Stimulated activated CD4-positive, alpha-beta T cell treated with anti-CD3 and anti-CD28 coated beads, Interleukin-4, amount 100 ng/mL, for 24 hours (primary cell): ENCODE measurements around the gene DDX52.
A peak's percentile ranks its signal among the peaks of the same experiment; 100 is the strongest.
"Not testable (repeated sequence)": the region's sequence is repeated elsewhere in the genome, so short reads cannot be mapped to it uniquely, and the experiment has no call there.

Experiments used
- DNase-seq: peaks from one replicate; pipeline ENCODE4 v3.0.0-alpha.2; 2020

The DDX52 gene

DNA sequence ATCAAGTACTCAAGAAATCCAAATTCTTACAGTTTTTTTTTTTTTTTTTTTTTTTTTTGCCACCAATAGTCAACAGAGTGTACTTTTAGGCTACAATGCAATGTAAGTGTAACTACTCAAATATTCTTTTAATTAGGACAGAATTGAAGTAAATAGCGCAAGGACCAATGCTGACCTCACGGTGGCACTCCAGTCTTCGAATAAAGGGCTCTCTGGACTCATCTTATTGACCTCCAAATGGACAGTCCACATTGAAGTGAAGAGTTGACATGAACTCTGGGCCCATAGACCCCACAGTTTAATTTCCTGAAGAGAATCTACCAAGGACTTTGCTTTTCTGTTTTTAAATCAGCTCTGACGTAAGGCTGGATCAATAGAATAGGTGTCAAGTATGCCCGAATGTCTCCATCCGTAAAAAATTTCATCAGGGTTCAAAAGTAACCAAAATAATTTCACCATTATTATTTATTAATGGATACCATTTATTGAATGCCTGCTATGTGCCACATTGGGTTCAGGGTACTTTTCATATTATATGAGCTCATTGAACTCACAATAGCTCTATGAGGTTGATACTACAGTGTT is 7.3 kb upstream of the DDX52 start:
- no peak for DNase-seq

DNA sequence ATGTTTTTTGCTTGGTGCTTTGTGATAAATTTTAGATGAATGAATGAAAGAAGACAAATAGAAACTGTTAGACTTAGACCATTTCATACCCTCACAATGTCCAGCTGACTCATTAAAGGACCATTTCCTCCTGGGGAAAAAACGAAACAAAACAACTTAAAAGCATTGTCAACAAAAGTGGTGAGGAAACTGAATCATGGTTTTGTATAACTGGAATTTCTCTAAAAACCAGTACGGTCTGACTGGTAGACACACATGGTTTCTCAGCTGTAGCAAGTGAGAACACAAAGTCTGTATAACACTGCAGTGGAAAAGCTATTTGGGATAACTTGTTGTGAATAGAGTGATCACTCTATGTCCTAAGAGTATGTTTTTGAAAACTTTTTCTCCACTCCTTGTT is 5.3 kb upstream of the DDX52 start:
- no peak for DNase-seq

DNA sequence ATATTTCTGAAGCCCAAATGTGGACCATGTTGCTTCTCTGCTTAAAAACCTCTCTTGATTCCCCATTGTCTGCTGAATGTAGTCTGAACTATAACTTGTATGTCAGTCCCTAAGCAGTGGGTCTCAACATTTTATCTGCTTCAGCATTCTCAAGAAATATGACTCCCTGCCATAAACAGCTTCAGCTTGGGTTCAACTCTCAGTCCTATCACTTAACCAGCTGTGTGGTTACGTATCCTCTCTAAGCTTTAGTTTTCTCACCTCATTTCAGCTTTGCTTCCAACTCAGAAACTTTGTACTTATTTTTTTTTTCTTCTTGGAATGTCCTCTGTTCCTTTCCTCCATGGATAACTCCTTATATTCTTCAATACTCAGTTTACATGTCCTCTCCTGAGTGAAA is 4.6 kb upstream of the DDX52 start:
- DNase-seq: no peak

DNA sequence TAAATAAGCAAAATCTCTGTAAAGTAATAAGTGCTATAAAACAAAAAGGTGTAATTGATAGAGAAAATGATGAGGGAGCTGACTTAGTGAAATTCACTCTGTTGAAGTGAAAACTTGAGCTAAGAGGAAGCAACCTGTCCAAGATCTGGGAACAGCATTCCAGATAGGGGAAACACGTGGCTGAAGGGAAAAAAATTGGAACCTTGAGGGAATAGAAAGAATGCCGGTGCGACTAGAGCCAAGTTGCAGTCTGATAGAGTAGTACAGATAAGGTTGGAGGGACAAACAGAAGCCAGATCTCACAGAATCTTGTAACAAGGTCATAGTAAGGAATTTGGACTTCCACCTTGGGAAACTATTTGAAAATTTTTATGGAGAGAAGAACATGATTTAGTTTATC is 623 bp upstream of the DDX52 start:
- DNase-seq: no peak

DNA sequence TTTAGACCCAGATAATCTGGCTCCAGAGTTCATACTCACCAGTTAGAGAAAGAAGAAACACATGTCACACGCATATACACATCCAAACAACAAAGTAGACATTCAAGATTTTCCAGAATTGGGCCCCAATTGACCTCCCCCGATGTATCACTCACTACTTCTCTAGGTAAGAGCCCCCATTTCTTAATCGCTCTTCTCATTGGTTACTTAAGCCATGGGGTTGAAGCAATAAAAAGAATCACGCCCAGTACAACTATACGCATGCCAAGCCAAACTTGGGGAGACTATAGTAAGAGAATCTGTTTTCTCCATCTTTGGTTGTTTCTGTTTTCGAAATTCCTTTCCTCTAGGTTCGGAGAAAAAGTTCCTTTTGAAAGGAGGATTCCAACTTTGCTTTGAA is 565 bp downstream of the DDX52 start:
- DNase-seq: no peak

DNA sequence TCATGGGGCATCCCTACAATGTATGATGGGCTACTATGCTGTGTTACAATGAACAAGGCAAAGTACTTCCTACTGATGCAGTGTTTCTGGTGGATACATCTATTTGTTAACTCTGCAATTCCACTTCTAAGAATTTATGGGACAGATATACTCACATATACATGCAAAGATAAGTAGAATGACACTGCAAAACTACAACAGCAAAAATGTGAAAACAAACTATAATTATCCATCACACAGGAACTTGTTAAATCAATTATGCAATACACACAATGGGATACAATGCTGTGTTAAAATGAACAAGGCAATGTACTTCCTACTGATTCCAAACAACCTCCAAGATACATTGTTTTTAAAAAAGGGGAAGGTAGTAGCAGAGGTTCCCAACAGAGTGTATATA is 3.2 kb downstream of the DDX52 start:
- DNase-seq: no peak

DNA sequence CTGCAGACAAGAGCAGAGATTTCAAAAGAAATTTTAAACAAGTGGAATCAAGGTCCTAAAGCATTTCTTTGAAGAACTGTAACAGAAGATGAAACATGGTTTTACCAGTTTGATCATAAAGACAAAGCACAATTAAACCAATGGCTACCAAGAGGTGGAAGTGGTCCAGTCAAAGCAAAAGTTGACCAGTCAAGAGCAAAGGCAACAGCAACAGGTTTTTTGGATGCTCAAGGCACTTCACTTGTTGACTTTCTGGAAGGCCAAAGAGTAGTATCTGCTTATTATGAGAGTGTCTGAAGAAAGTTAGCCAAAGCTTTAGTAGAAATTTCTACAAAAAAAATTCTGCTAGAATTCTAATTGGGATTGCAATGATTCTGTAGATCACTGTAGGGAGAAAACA is 5.3 kb downstream of the DDX52 start:
- DNase-seq: no peak

DNA sequence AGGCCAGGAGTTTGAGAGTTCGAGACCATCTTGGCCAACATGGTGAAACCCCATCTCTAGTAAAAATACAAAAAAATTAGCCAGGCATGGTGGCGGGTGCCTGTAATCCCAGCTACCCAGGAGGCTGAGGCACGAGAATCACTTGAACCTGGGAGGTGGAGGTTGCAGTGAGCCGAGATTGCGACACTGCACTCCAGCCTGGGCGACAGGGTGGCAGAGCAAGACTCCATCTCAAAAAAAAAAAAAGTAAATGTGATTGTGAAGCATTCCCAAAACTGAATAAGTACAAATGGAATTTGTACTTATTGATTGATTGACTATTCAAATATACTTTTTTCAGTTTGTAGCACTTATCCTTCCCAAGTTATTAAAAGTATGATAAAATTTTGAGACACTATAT is 26.8 kb downstream of the DDX52 start:
- not testable (repeated sequence) for DNase-seq

DNA sequence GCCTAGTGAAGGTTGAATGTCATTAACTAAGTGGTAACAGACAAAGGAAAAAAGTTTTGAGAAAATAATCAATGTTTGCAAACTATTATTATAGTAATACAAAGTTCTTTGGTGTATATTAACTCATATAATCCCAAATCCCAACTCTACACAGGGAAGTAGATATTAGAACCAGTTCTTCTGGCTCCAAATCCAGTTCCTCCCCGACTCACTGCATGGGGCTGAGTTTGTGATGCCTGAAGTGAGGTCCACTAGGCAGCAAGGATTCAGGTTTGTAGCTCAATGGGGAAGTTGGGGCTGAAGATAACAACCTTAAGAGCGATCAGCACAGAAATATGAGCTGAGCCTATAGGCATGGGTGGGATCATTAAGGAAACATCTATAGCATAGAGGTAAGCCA is 28.4 kb downstream of the DDX52 start:
- no peak for DNase-seq

DNA sequence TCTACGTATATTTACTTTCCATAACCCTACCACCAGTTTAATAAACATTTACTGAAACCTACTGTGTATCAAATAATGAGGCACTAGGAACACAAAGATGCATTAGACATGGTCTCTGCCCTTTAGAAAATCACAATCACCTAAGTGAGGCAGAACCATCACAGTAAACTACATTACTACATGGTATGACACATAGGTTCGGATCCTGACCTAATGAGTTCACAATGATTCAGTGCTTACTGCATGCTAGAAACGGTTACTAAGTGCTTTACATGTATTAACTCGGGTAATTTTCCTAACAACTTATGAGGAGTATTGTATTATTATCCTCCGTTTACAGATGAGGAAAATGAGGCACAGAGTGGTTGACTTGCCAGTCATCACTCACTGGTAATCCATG is 28.9 kb downstream of the DDX52 start:
- no peak for DNase-seq

DNA sequence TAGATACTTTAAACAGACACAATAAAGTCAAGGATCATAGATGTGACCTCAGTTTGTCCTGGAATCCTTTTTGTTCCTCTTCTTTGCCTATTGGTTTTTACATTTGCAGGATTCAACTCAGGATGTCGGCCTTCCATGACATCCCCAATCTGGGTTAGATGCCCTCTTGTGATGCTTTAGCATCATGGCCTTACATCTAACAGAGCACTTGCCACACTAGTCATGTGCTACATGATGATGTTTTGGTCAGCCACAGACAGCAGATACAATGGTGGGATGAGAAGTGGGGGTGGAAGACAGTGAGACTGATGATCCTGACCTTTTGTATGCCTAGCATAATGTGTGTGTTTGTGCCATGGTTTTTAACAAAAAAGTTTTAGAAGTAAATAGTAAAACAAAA is 32.3 kb downstream of the DDX52 start:
- DNase-seq: no peak

DNA sequence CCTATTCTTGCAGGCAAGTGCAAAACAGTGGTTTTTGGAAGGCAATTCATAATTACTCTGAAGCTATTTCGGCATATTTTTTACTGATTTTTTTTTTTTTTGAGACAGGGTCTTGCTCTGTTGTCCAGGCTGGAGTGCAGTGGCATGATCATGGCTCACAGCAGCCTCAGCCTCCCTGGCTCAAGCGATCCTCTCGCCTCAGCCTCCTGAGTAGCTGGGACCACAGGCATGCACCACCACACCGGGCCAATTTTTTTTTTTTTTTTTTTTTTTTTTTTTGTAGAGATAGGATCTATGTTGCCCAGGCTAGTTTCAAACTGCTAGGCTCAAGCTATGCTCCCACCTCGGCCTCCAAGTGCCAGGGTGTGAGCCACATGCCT is 33.2 kb downstream of the DDX52 start:
- not testable (repeated sequence) for DNase-seq

DNA sequence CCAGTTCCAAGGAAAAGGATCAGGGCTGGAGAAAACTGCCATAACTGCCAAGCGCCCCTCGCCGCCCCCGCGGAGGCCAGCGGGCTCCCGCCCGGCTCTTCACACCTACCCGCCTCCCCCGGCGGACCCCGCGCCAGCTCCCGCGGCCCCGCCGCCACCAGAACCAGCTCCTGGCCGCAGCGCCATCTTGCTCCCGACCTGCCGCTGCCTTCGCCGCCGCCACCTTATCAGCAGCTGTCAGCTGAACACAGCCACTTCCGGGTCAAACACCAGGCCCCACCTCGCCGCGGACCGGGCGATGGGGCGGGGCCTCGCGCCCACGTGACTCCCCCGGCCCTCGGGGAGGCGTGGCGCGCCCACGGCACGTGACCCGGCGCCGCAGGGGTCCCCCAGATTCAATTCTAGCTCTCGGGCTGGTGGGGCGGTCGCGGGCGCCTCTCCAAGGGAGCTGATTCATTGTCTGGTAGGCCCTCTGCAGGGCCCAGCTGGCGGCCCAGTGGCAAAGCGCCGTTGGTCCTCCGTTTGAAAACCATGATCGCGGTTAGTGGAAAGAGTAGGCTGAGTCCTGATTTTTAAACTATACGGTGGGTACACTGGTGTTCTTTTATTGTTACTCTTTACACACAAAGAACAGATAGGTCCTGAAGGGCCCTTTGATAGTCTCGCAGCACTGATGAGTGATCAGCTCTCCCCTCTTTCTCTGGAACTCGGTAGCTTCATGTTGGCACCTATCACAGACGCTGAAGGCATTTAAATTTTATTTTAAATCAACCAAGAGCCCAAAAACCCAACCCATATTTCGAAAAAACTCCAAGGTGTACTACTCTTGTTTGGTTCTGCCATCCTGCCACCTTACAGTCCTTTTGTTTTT is 33.8 kb downstream of the DDX52 start, which contains the start of gene SYNRG:
Gene SYNRG, minus strand, starts transcription at position 249 of the 871 bp plus-strand sequence. Its CDS starts 63 bp downstream, at position 186.
- DNase-seq: peak; percentile 94

DNA sequence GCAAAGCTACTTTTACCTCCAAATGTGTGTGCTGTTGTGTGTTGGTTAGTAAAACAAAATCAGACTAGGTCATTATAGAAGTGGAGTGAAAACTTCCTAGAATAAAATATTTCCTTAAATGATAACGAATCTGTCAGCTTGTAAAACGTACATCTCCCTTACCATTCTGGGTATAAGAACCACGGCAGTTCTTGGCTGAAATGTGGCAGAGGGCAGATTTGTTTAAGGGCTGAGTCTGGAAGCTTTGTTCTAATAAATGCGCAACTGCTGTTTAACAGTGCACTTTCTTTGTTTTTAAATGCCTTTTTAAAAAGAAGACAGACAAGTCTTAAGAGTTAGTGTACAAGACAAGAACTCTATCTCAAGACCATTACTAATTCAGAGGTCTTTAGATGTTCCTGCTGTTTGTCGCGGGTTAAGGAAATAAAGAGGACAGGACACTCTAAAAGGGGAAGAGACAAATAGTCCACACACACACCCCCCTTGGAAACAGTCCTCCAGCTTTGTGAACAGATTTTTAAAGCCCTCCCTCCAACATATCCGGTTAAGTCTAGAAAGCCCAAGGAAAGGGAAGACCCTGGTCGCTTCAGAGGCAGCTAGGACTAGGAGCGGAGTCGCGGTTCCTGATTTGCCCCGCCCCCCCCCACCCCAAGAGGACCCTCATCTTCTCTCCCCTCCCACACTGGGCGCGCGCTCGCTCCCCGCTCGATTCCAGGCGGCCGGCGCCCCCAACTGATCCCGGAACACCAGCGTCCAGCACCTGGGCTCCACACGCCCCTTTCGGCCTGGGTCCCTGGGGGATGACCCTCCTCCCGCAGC is 34.7 kb downstream of the DDX52 start:
- DNase-seq: peak; percentile 6

DNA sequence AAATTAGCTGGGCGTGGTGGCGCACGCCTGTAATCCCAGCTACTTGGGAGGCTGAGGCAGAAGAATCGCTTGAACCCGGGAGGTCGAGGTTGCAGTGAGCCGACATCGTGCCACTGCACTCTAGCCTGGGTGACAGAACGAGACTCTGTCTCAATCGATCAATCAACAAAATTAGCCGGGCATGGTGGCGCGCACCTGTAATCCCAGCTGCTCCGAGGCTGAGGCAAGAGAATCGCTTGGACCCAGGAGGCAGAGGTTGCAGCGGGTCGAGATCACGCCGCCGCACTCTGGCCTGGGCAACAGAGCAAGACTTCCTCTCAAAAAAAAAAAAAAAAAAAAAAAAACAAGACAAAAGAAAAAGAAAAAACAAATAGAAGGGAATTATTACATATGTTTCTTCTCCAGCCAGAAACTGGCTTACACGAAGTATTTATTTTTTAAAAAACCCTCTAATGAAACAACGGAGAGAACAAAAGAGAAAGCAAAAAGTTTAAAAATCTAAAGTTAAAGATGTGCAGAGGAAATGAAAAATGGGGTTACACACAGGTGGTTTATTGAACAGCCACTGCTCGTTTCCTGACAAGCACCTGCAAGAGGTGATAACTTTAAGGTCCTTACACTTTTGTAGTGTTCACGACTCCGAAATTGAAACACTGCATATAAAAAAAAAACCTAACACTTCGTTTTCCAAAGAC is 35.5 kb downstream of the DDX52 start:
- no peak for DNase-seq

DNA sequence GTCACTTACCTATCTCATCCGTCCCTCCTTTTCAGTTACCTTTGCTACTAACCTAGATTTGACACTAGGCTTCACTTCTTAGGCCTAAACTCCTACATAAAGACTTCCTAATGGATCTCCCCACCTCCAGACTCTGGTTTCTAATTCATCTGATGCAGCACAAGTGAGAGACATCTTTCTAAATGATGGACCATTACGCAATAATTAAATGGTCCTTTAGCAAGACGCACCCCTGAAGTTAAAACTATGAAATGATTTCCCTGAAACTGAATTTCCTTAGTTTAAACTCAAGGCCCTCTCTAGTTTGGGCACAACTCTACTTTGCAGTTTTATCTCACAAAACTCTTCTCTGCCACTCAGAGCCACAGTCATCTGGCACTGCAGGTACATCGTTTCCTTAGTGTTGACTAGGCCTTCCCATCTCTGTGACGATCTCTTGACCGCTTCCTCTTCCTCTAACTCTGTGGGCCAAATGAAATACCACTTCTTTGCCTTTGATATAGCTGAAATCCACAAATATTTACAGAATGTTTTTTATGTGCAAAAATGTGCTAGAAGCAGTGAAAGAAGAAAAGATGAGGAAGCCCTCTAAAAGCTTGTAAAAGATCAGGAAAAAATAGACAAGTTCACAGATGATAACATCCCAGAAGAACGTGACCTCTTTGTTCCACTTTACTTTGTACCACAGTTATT is 37.3 kb downstream of the DDX52 start:
- peak; percentile 27 for DNase-seq

DNA sequence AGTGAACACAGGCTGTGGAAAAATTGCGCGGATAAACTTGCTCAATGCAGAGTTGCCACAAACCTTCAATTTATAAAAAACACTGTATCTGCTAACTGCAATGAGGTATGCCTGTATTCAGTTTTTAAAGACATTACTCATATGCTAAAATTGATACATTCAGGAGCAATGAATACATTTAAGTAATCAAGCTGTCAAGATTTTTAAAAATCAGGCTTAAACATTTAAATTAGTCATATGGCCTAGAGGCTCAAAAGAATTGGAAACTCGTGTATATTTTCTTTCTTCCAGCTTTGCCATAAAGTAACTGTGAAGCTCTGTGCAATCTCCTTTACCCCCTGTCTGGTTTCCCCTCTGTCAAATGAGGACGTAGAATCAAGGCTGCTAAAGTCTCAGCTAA is 38.2 kb downstream of the DDX52 start:
- DNase-seq: no peak

DNA sequence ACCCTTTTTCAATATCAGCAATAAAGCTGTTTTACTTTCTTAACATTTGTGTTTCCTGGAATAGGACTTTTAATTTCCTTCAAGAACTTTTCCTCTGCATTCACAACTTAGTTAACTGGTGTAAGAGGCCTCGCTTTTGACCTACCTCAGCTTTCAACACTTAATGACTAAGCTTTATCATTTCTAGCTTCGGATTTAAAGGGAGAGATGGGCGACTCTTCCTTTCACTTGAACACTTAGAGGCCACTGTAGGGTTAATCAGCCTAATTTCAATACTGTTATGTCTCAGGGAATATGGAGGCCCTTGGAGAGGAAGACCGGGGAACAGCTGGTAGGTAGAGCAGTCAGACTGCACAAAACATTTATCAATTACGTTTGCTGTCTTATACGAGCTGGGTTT is 38.7 kb downstream of the DDX52 start:
- peak; percentile 8 for DNase-seq

DNA sequence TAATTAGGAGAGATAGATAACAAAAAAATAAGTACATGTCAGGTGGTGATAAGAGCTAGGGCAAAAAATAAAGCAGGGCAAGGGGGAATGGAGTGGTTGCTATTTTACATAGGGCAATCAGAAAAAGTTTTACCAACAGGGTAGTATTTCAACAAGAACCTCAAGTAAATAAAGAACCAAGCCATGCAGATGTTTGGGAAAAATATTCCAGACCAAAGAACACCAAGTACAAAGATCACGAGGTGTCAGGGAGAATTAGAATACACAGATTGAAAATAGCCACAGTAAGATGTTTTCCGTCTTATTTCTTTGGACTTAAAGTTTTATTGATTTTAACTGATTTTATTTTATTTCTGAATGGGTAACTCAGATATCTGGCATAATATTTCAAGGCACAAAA is 45.1 kb downstream of the DDX52 start:
- no peak for DNase-seq

DNA sequence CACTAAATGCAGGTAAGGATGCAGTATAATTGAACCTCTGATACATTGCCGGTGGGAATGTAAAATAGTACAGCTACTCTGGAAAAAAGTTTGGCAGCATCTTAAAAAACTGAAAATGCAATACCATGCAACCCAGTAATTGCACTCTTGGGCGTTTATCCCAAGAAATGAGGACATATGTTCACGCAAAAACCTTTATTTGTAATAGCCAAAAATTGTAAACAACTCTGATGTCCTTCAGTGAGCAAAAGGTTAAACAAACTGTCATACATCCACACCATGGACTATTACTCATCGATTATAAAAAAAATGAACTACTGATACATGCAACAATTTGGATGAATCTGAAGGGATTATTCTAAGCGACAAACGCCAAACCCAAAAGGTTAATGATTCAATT is 51.0 kb downstream of the DDX52 start:
- no peak for DNase-seq

DNA sequence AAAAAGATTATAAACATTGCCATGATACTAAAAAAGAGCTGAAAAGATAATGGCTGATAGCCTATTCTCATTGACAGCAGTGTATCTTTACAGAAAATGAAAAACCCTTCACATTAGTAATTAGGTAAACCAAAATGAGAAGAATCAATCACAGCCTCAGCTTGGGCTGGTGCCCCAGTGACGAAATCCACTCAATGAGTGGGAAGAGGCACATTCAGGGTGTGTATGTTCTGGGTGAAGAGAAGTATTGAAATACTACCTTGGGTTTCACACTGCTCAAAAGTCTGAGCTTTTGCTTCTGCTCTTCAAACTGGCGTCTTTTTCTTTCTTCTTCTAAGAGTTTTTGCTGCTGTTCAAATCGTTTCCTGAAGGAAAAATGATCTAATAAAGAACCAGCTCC is 58.2 kb downstream of the DDX52 start:
- DNase-seq: no peak

DNA sequence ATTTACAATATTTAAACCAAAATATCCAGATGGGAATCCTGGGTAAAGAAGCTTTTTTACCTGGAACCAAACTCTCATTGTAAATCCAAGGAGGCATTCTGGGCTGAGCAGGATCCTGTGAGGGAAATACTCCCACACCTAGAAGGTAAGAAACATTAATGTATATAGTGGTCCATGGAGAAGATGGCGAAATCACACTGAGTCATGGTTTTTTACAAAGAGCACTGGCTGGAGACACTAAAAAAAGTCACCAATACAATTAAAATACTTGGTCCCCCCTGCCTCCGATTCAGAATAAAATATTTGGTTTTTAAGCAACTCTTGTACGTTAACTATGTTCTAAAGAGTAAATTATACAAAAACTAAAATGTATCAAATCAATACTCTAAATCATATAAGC is 67.0 kb downstream of the DDX52 start:
- no peak for DNase-seq

DNA sequence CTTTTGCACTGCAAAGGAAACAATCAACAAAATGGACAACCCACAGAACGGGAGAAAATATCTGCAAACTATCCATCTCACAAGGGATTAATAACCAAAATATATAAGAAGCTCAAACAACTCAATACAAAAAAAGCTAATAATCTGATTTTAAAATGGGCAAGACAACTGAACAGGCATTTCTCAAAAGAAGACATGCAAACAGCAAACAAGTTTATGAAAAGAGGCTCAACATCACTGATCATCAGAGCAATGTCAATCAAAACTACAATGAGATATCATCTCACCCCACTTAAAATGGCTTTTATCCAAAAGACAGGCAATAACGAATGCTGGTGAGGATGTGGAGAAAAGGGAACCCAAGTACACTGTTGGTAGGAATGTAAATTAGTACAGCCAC is 68.8 kb downstream of the DDX52 start:
- DNase-seq: no peak
